GM12891 (cell line): ENCODE measurements around the gene MREG. TPM values are rescaled to one million over a fixed set of nuclear protein-coding genes. Genes with fewer than 3 reads are reported as not detected.
A peak's percentile ranks its signal among the peaks of the same experiment; 100 is the strongest.

Source experiments
- DNase-seq: peaks from one replicate; pipeline ENCODE4 v3.0.0; 2011; ENCODE audit warnings: low spot score; ENCODE audit not compliant: insufficient read length
- FAIRE-seq: peaks from 2 replicates; lab custom pipeline; 2011; peaks lifted over from hg19 to GRCh38; lab: Jason Lieb, UNC
- PAX5 ChIP-seq: IDR thresholded peaks from 2 replicates; pipeline ENCODE4 v1.6.1; 2011; ENCODE audit warnings: low read length, moderate library complexity, mild to moderate bottlenecking; ENCODE audit not compliant: insufficient read depth, severe bottlenecking
- POLR2A ChIP-seq: IDR thresholded peaks from 2 replicates; pipeline ENCODE4 v1.6.1; 2011; ENCODE audit warnings: low read depth, low read length, control low read depth
- POLR2AphosphoS5 ChIP-seq: IDR thresholded peaks from 2 replicates; pipeline ENCODE4 v1.6.1; 2011; ENCODE audit warnings: low read depth, low read length, control low read depth
- POU2F2 ChIP-seq: IDR thresholded peaks from 2 replicates; pipeline ENCODE4 v1.6.1; 2011; ENCODE audit warnings: low read depth, mild to moderate bottlenecking, control low read depth, low read length, moderate library complexity
- SPI1 ChIP-seq: IDR thresholded peaks from 2 replicates; pipeline ENCODE4 v1.6.1; 2011; ENCODE audit warnings: low read depth, low read length, control low read depth
- TAF1 ChIP-seq: IDR thresholded peaks from 2 replicates; pipeline ENCODE4 v1.6.1; 2011; ENCODE audit warnings: low read depth, low read length, control low read depth
- polyA plus RNA-seq: library from polyadenylated mRNA; unstranded; fragments of >200 nt; gene quantifications from one replicate; pipeline ENCODE4 v1.2.1, GENCODE V29; 2012; ENCODE audit warnings: low read depth, missing spikeins, inconsistent platforms; ENCODE audit not compliant: missing spikeins

The MREG gene, protein sequence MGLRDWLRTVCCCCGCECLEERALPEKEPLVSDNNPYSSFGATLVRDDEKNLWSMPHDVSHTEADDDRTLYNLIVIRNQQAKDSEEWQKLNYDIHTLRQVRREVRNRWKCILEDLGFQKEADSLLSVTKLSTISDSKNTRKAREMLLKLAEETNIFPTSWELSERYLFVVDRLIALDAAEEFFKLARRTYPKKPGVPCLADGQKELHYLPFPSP
- 24.3 TPM for polyA plus RNA-seq

DNA sequence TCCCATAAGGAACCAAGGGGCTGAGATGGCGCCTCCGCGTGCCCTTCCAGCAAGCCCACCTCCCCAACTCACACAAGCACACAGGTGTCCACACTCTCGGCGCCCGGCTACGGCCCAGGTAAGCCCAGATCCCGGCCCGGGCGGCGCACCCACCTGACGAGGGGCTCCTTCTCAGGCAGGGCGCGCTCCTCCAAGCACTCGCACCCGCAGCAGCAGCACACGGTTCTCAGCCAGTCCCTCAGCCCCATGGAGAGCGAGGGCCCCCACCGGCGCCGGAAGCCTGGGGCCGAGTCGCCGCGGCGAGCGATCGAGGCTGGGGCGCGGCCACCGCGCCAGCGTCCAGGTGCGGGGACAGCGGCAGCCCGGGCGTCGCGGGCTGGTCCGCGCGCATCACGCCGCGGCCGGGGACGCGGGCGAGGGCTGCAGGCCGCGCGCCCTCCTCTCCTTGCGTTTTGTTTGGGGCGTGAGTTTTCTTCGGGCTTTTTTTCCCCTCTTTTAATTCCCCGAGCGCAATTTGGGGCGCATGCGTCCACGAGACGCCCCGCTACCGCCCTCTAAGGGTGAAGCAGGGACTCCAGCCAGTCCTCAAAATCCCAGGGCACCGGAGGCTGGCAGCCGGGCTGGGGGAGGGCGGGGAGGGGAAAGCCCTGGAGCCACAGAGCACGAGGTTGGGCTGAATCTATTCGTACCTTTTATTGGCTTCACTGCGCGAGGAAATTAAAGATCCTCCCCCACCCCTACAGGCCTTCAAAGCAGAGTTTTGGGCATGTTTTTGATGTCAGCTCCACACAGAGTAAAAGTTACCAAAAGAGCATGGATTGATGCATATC is at the start of gene MREG:
Gene MREG, minus strand, starts transcription at position 472 of the 830 bp plus-strand sequence. Its CDS starts 224 bp downstream, at position 248.
- peak; percentile 78 for DNase-seq
- 0 out of 2 replicates have a peak, but pooled peaks have one; percentile 21 for TF ChIP-seq POLR2AphosphoS5
- peak; percentile 36; the same call in 1 of the 2 replicates for TF ChIP-seq POLR2A
- TF ChIP-seq TAF1: no peak
- TF ChIP-seq PAX5: no peak
- no peak for TF ChIP-seq POU2F2
- no peak for TF ChIP-seq SPI1
- peak; percentile 84 for FAIRE-seq

DNA sequence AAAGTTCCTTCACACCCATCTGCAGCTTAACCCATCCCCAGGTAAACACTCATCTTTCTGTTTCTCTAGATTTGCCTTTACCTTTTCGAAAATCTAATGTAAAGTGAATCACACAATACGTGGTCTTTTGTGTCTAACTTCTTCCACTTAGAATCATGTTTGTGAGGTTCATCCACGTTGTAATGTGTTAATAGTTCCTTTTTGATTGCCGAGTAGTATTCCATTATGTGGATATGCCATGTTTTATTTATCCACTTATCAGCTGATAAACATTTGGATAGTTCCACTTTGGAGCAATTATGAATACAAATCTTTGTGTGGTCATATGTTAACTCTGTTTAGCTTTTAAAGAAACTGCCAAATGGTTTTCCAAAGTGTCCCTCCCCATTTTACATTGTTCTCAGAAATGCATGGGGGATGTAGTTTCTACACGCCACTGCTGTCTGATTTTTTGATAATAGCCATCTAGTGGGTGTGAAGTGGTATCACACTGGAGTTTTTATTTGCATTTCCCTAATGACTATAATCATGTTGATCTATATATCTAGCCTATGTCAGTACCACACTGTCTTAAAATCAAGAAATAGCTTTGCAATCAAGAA is 46.0 kb upstream of the MREG start:
- peak; percentile 90 for FAIRE-seq
- DNase-seq: no peak
- TF ChIP-seq POU2F2 (no peak), PAX5 (no peak), SPI1 (no peak), TAF1 (no peak), POLR2AphosphoS5 (no peak), POLR2A (no peak)

DNA sequence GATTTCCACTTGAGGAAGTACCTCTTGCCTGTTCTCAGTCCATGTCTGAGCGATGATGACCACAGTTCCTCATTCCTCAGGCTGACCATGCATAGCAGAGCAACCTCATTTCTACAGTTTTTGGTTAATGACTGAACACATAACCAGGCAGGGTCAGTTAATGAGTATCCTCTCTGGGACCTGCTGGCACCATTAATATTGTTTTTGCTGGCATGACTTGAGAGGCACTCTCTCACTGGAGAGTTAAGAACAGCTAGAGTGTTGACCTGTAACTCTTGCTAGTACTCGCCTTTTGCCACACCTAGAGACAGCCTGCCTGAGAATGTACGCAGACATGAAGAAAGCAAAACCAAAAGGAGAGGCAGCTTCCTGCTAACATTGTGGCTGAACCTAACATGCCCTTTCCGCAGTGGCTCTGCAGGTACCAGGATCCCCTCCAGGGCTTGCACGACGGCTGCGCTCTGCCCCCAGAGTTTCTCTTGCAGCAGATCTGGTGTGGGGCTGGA is 44.4 kb upstream of the MREG start:
- TF ChIP-seq SPI1: peak; percentile 93
- no peak for TF ChIP-seq POLR2A
- peak; percentile 49; the same call in 1 of the 2 replicates for TF ChIP-seq POLR2AphosphoS5
- peak; percentile 7 for TF ChIP-seq PAX5
- peak; percentile 52; the same call in 1 of the 2 replicates for TF ChIP-seq TAF1
- no peak; the same call in 1 of the 2 replicates for TF ChIP-seq POU2F2
- FAIRE-seq (peak; percentile 98), DNase-seq (no peak)

DNA sequence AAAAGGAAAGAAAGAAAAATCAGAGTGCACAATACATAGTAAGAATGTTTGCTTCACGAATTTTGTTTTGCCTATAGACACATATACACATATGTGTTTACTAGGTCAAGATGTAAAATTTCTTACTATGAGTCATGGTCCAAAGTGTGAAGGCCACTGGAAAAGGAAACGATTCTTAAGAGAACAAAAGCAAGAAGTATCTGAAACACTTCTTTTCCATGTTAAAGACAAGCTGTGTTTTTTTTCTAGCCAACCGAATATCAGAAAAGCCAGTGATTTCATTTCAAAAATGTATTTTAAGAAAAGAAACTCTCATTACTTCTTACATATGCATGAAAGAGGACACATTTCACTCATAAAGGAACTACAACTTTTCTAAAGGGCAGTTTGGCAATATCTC is 43.4 kb upstream of the MREG start:
- DNase-seq (no peak), FAIRE-seq (peak; percentile 47)
- TF ChIP-seq POU2F2 (no peak), POLR2A (no peak), TAF1 (no peak), POLR2AphosphoS5 (no peak), SPI1 (no peak), PAX5 (no peak)

DNA sequence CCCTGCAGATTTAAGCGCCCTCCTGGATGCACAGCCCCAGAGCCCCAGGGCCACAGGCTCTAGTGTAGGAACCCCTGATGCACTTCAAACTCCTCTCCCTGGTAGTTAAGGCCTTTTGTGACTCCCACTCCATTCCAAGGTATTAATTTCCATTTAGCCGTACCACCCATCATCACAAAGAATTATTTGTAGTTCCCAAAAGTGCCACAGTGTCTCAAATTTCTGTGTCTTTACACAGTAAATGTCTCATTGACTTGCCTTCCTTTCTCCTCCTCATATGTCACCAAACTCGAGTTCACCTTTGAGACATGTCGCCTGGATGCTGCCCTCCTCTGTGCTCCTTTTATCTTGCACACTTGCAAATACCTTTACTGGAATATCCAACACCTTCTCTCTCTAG is 42.3 kb upstream of the MREG start:
- FAIRE-seq: peak; percentile 58
- TF ChIP-seq POU2F2 (no peak), POLR2A (no peak), POLR2AphosphoS5 (no peak), TAF1 (no peak), PAX5 (no peak), SPI1 (no peak)
- no peak for DNase-seq

DNA sequence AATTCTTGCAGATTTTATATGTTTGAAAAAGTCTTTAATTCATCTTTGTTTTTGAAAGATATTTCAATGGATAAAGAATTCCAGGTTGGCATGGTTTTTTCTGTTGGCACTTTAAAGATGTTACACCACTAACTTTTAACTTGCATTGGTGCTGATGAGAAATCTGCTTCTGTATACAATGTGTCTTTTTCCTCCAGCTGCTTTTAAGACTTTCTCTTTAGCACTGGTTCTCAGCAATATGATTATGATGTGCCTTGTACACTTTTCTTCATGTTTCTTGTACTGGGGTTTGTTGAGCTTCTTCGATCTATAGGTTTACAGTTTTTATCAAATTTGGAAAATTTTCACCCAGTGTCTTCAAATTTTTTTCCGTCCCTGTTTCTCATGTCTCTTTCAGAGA is 39.1 kb upstream of the MREG start:
- no peak for DNase-seq
- FAIRE-seq: no peak
- no peak for TF ChIP-seq POU2F2
- no peak for TF ChIP-seq PAX5
- TF ChIP-seq POLR2AphosphoS5: no peak
- TF ChIP-seq TAF1: no peak
- TF ChIP-seq POLR2A: no peak
- no peak for TF ChIP-seq SPI1

DNA sequence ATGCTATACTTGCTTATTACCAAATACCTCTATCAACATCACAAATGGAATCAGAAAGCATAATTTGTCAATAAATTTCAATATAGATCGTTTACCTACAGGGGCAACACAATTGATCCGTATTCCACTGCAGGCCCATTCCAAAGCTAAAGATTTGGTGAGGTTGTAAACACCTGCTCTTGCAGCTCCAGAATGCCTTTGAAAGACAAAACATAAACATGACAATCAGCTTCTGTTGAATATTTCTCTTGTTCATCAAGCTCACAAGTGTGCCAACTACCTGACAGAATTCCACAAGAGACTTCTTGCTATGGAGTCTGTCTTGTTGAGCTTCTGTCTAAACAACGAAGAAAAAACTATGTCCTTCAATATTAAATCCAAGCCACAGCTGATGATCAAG is 38.0 kb upstream of the MREG start:
- TF ChIP-seq TAF1 (no peak), PAX5 (no peak), POLR2A (no peak), SPI1 (no peak), POLR2AphosphoS5 (no peak), POU2F2 (no peak)
- DNase-seq: no peak
- FAIRE-seq: no peak

DNA sequence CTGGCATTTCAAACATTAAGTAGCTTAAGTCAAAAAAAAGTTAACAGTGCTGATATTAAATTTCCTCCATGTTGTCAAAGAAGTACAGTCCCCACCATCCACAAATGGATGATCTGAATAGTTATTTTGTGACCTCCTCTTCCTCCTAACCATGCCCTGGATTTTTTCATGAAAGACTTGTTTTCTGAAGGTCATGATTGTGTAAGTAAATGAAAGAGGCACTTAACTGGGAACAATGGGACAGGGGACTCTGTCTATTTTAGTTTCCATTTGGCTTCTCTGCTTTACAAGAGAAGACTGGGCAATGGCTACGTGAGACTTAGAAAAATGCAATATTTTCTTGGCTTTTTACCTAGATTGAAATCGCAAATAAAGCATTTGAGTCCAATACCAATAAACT is 36.1 kb upstream of the MREG start:
- DNase-seq: no peak
- TF ChIP-seq SPI1: no peak
- TF ChIP-seq POU2F2: no peak
- no peak for TF ChIP-seq POLR2A
- no peak for TF ChIP-seq POLR2AphosphoS5
- no peak for TF ChIP-seq PAX5
- TF ChIP-seq TAF1: no peak
- FAIRE-seq: no peak

DNA sequence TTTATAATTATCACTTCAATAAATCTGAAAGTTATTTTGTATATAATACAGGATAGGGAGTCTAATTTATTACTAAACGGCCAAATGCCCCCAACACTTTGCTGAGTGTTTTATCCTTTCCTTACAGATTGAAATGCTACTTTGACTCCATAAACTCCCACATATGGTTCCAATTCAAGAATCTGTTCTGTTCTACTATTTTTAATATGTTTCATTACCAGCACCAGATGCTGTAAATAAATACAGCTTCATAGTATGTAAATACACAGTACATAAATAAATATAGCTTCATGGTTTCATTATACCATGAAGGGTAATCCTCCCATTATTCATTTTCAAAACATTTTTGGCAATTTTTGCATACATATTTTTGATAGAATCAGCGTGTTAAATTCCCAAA is 34.0 kb upstream of the MREG start:
- DNase-seq (no peak), FAIRE-seq (no peak)
- TF ChIP-seq SPI1 (no peak), POLR2A (no peak), PAX5 (no peak), POU2F2 (no peak)
